Large intestine (tissue), 3 donors: ENCODE results near the gene MYO19. TPM values are rescaled to one million over a fixed set of nuclear protein-coding genes. Genes with fewer than 3 reads are reported as not detected.
"Not testable (repeated sequence)": the region's sequence is repeated elsewhere in the genome, so short reads cannot be mapped to it uniquely, and the experiment has no call there.

Experiments used
- DNase-seq, 2 donors: peaks; one replicate each; pipeline versions ENCODE4 v3.0.0 to v3.0.0-alpha.2; 2013
- H3K27ac ChIP-seq: one replicate; pipeline ENCODE4 v1.5.1; 2013; ENCODE audit warnings: low read length
- H3K27me3 ChIP-seq: 2 replicates; pipeline ENCODE4 v1.6.1; 2013; ENCODE audit warnings: low read length; ENCODE audit not compliant: control insufficient read depth, insufficient read depth
- H3K36me3 ChIP-seq: 2 replicates; pipeline ENCODE4 v1.6.1; 2013; ENCODE audit warnings: low read length; ENCODE audit not compliant: control insufficient read depth, insufficient read depth
- H3K4me1 ChIP-seq: one replicate; pipeline ENCODE4 v1.6.1; 2013; ENCODE audit warnings: low read length; ENCODE audit not compliant: control insufficient read depth, insufficient read depth
- H3K4me3 ChIP-seq: one replicate; pipeline ENCODE4 v1.5.1; 2013; ENCODE audit warnings: low read length
- H3K9me3 ChIP-seq: one replicate; pipeline ENCODE4 v1.6.1; 2013; ENCODE audit warnings: mild to moderate bottlenecking, low read depth, low read length, moderate library complexity; ENCODE audit not compliant: control insufficient read depth
- WGBS: methylation state at CpG from one replicate; pipeline ENCODE4 v1.1.5; 2013; ENCODE audit warnings: low lambda C conversion rate; ENCODE audit not compliant: insufficient coverage; 5-methylcytosine and 5-hydroxymethylcytosine counted together
- polyA plus RNA-seq: library from polyadenylated mRNA; unstranded; fragments of 120-200 nt; gene quantifications from one replicate; pipeline ENCODE4 v1.2.1, GENCODE V29; 2013

MYO19 gene
- polyA plus RNA-seq, 1 donor = 60.0 TPM

DNA sequence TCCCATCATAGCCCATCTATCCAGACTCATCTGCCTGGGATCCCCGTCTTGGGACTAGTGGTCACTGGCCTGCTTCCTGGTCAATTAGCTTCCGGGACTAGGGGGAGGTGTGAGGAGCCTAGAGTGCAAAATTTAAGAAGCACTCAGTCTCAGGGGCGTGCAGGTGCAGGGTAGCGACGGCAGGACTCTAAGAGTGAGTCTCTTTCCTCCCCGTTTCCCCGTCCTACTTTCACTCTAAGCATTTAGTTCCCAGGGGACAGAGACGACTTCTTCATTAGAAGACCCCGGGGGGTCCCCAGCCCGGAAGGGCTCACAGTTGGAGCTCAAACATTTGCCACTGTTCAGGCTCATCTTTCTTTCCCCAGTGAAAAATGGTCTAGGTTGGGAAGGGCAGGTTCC, 48.9 kb downstream of the MYO19 start:
- DNase-seq = no peak
- Histone ChIP-seq H3K27me3 (peaks cover 15% of the 10 kb centered on the region), H3K4me3 (peak overlapping the region; percentile 88), H3K9me3 (peaks cover 4% of the 10 kb centered on the region), H3K27ac (peak overlapping the region; percentile 4), H3K36me3 (no peaks in the 10 kb centered on the region), H3K4me1 (peaks cover 10% of the 10 kb centered on the region)
- 43% methylated on average over 5 of the region's 10 CpGs for WGBS

GRCh38 chr17:36485027-36485426, 49.6 kb downstream of the MYO19 start:
- DNase-seq = no peak
- peaks cover 4% of the 10 kb centered on the region for H3K9me3 ChIP-seq
- no peak overlapping the region for H3K27ac ChIP-seq
- H3K4me1 ChIP-seq = peaks cover 10% of the 10 kb centered on the region
- peaks cover 15% of the 10 kb centered on the region for H3K27me3 ChIP-seq
- no peaks in the 10 kb centered on the region for H3K36me3 ChIP-seq
- no CpG with 5 or more reads among the region's 8 CpGs for WGBS
- H3K4me3 ChIP-seq = no peak overlapping the region

DNA sequence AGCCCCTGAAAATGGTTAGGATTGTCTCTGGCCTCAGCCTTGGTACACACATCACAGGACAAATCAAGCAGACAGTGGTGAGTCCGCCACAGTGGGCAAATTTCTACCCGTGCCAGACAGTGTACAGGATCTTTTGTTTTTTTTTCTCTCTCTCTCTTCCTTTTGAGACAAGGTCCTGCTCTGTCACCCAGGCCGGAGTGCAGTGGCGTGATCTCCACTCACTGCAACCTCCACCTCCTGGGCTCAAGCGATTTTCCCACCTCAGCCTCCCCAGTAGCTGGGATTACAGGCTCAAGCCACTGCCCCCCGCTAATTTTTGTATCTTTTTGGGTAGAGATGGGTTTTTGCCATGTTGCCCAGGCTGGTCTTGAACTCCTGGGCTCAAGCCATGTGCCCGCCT, 50.6 kb downstream of the MYO19 start:
- WGBS = 100% methylated on average over 1 of the region's 7 CpGs
- H3K27ac ChIP-seq, H3K4me3 ChIP-seq, H3K36me3 ChIP-seq, H3K9me3 ChIP-seq, DNase-seq: not testable (repeated sequence)
- Histone ChIP-seq H3K4me1 (peaks cover 10% of the 10 kb centered on the region), H3K27me3 (peaks cover 15% of the 10 kb centered on the region)

GRCh38 chr17:36482611-36483504, 51.8 kb downstream of the MYO19 start:
- peaks cover 4% of the 10 kb centered on the region for H3K9me3 ChIP-seq
- H3K36me3 ChIP-seq = no peaks in the 10 kb centered on the region
- peaks cover 15% of the 10 kb centered on the region for H3K27me3 ChIP-seq
- no peak overlapping the region for H3K4me3 ChIP-seq
- WGBS = no CpG with 5 or more reads among the region's 79 CpGs
- no peak overlapping the region for H3K27ac ChIP-seq
- DNase-seq = peak; percentile 70 to 79
- H3K4me1 ChIP-seq = peaks cover 10% of the 10 kb centered on the region

DNA sequence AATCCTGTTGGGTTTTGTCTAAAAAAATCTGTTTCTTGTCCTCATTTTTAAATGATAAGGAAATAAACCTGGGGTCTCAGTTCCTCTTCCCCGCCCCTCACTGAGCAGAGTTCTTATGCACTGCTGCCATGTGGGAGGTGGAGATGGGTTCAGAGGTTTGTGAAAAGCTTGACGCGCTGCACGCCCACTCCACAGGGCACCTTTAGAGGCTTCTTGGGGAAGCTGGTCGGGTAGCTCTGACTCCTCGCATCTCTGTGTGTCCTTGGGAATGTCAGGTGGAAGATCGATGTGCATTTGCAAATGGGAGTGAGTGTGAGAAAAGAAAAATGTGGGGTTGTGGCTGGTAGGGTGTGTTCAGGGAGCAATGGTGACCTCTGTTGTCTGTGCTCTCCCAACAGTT, 52.8 kb downstream of the MYO19 start:
- H3K36me3 ChIP-seq = no peaks in the 10 kb centered on the region
- no peak for DNase-seq
- H3K4me1 ChIP-seq = peaks cover 10% of the 10 kb centered on the region
- peaks cover 15% of the 10 kb centered on the region for H3K27me3 ChIP-seq
- WGBS = no CpG with 5 or more reads among the region's 7 CpGs
- H3K27ac ChIP-seq = no peak overlapping the region
- no peak overlapping the region for H3K4me3 ChIP-seq
- H3K9me3 ChIP-seq = peaks cover 4% of the 10 kb centered on the region

- no peak overlapping the region for H3K27ac ChIP-seq
- no CpG with 5 or more reads among the region's 4 CpGs for WGBS
- H3K36me3 ChIP-seq = no peaks in the 10 kb centered on the region
- peaks cover 6% of the 10 kb centered on the region for H3K27me3 ChIP-seq
- no peaks in the 10 kb centered on the region for H3K4me1 ChIP-seq
- no peak for DNase-seq
- H3K4me3 ChIP-seq = no peak overlapping the region
- no peaks in the 10 kb centered on the region for H3K9me3 ChIP-seq
Measured at GRCh38 chr17:36475346-36475970, 59.2 kb downstream of the MYO19 start.

DNA sequence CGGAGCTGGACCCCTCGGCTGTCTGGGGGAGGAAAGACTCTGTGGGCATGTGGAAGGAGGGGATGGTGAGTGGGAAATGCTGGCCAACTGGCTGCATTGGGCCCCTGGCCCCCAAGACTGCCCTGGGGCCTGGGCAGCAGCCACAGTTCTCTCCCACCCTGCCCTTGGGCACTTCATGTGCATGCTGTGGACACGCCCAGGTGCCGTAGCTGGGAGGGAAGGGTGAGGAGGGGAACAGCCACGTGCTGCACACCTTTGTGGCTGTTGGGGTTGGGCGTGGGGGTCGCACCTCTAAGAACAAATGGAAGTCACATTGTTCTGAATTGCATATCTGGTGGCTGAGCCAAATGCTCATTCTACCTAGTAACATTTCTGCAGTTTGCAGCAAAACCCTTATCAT, 60.1 kb downstream of the MYO19 start:
- Histone ChIP-seq H3K4me1 (no peaks in the 10 kb centered on the region), H3K36me3 (no peaks in the 10 kb centered on the region), H3K9me3 (no peaks in the 10 kb centered on the region), H3K27me3 (peaks cover 11% of the 10 kb centered on the region), H3K4me3 (no peak overlapping the region), H3K27ac (no peak overlapping the region)
- no CpG with 5 or more reads among the region's 7 CpGs for WGBS
- no peak for DNase-seq

DNA sequence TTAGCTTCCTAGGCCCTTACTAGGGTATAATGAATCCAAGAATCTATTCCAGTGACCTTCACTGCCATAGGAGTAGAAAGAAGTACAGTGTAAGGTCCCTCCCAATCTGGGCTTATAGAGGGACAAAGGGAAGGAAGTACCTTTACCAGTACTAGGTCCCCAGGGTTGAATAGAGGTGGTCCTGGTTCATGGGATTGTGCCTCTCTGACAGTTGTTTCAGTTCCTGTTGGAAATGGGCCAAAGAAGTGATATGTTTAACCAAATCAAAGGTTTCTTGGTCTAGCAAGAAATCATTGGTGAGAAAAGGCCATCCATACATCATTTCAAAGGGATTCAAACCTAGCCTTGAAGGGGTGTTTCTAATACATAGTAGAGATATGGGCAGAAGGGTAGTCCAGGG, 64.2 kb downstream of the MYO19 start:
- no peak overlapping the region for H3K4me3 ChIP-seq
- H3K27ac ChIP-seq = no peak overlapping the region
- no peaks in the 10 kb centered on the region for H3K4me1 ChIP-seq
- no peaks in the 10 kb centered on the region for H3K36me3 ChIP-seq
- no peaks in the 10 kb centered on the region for H3K9me3 ChIP-seq
- no peak for DNase-seq
- peaks cover 31% of the 10 kb centered on the region for H3K27me3 ChIP-seq

- DNase-seq = no peak
- Histone ChIP-seq H3K36me3 (no peaks in the 10 kb centered on the region), H3K27ac (no peak overlapping the region), H3K27me3 (peaks cover 39% of the 10 kb centered on the region), H3K9me3 (no peaks in the 10 kb centered on the region), H3K4me1 (no peaks in the 10 kb centered on the region), H3K4me3 (no peak overlapping the region)
- no CpG with 5 or more reads among the region's 7 CpGs for WGBS
Measured at GRCh38 chr17:36469733-36470132, 64.9 kb downstream of the MYO19 start.

DNA sequence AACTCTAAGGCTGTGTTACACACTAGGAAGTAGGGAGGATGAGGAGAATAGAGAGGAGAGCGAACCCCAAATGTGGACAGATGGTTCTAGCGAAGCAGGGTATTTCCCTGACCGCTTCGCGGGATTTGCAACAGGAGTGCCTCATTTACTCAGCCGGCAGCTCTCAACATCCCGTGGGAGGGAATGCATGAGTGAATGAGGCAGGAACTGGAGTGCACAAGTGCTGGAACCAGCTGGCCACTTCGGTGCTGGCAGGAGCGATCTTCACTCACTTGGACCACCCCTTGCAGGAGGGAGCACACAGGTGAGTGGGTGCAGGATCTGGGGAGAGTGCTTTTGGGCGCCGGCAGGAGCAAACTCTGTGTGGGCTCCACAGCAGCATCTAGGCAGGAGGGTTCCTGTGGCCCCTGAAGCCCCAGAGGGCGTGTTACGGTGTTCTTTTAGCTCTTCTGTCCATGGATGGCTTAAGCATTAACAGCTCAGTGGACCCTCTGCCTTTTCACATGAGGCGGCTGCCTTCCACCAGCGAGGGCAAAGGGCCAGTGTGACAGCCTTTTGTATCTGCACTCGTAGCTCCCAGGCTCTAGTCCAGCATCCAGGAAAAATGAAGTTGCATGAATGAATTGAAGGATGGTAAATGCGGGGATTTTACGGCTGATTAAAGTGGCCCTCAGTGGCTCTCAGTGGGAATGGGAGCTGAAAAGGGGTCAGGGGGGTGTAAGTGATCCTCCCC, 65.6 kb downstream of the MYO19 start:
- H3K27me3 ChIP-seq = peaks cover 40% of the 10 kb centered on the region
- H3K36me3 ChIP-seq = no peaks in the 10 kb centered on the region
- DNase-seq = no peak
- H3K9me3 ChIP-seq = no peaks in the 10 kb centered on the region
- H3K4me1 ChIP-seq = no peaks in the 10 kb centered on the region
- WGBS = no CpG with 5 or more reads among the region's 18 CpGs
- no peak overlapping the region for H3K4me3 ChIP-seq
- no peak overlapping the region for H3K27ac ChIP-seq
